Sigmoid colon (tissue), 7 donors: Measurements from ENCODE around the gene PLCH1. TPM values are rescaled to one million over a fixed set of nuclear protein-coding genes. Genes with fewer than 3 reads are reported as not detected.
A peak's percentile ranks its signal among the peaks of the same experiment; 100 is the strongest.

Source experiments
- DNase-seq: peaks from one replicate; pipeline ENCODE4 v3.0.0-alpha.2; 2019
- H3K27ac ChIP-seq, 4 donors: fragments of 200-600 bp; sonication (generic); one replicate each; pipeline ENCODE4 v1.5.1; 2016 to 2019; ENCODE audit warnings: mild to moderate bottlenecking in 1 of 4
- H3K27me3 ChIP-seq, 3 donors: fragments of 200-600 bp; sonication (generic); one replicate each; pipeline ENCODE4 v1.5.1; 2019; ENCODE audit warnings: mild to moderate bottlenecking in 1 of 3
- H3K36me3 ChIP-seq, 4 donors: fragments of 200-600 bp; sonication (generic); one replicate each; pipeline ENCODE4 v1.5.1; 2016 to 2019
- H3K4me1 ChIP-seq, 4 donors: fragments of 200-600 bp; sonication (generic); one replicate each; pipeline ENCODE4 v1.5.1; 2017 to 2019
- H3K4me3 ChIP-seq, 4 donors: fragments of 200-600 bp; sonication (generic); one replicate each; pipeline ENCODE4 v1.5.1; 2017 to 2019; ENCODE audit warnings: mild to moderate bottlenecking in 2 of 4, moderate library complexity in 1 of 4
- H3K9me3 ChIP-seq, 4 donors: fragments of 200-600 bp in 3 of 4; sonication (generic) in 3 of 4; one replicate each; pipeline versions ENCODE4 v1.5.1 to v1.6.1; 2013 to 2019
- CTCF ChIP-seq, 4 experiments: fragments of 450-650 bp in 3 of 4; fragments of 200-600 bp in 1 of 4; IDR thresholded peaks; one replicate each; pipeline ENCODE4 v1.5.1; 2016 to 2019; ENCODE audit warnings: antibody characterized with exemption in 4 of 4, mild to moderate bottlenecking in 3 of 4, moderate library complexity in 2 of 4
- EP300 ChIP-seq, 4 donors: sonication (generic); formaldehyde crosslinking; IDR thresholded peaks; one replicate each; pipeline ENCODE4 v1.6.1; 2017; ENCODE audit warnings: antibody characterized with exemption in 4 of 4
- POLR2A ChIP-seq, 2 donors: fragments of 450-650 bp; IDR thresholded peaks; one replicate each; pipeline ENCODE4 v1.6.1; 2016; ENCODE audit warnings: antibody characterized with exemption in 2 of 2, mild to moderate bottlenecking in 2 of 2, moderate library complexity in 2 of 2
- POLR2AphosphoS5 ChIP-seq, 4 donors: sonication (generic); formaldehyde crosslinking; IDR thresholded peaks; one replicate each; pipeline ENCODE4 v1.6.1; 2017; ENCODE audit warnings: antibody characterized with exemption in 4 of 4
- WGBS, 2 donors: extraction: QIAGEN DNeasy Blood & Tissue Kit; methylation state at CpG; one replicate each; pipeline ENCODE4 v1.1.7; 2013; 5-methylcytosine and 5-hydroxymethylcytosine counted together
- intact Hi-C: fragments of 100-400 bp; cut with DNase I; formaldehyde crosslinking; loops from one replicate; pipeline ENCODE4 v1.15.1; 2023
- polyA plus RNA-seq, 3 donors: library from polyadenylated mRNA; stranded (reverse); fragments of 200-250 nt; gene quantifications; one replicate each; pipeline ENCODE4 v1.2.3, GENCODE V29; 2013
- total RNA-seq, 4 donors: library from RNA; depleted of rRNA; stranded (reverse); fragments of >200 nt; gene quantifications; one replicate each; pipeline ENCODE4 v1.1.0, GENCODE V29; 2016
- donor health status: healthy with polysubstance abuse.
- donor health status: Bipolar disorder and iron deficiency.
- donor health status: healthy.

Gene PLCH1
- total and polyA plus RNA-seq, 7 donors, result 0.36 to 1.9 (median 0.83) TPM

- Histone ChIP-seq H3K4me1 (peaks cover 0 to 24% (median 5%) of the 10 kb centered on the region in 4 donors), H3K4me3 (no peak overlapping the region), H3K27me3 (peaks cover 0 to 14% (median 0%) of the 10 kb centered on the region in 3 donors), H3K27ac (no peak overlapping the region), H3K36me3 (no peaks in the 10 kb centered on the region), H3K9me3 (no peaks in the 10 kb centered on the region)
- WGBS, 2 donors, result 84 to 86% methylated on average over 1 of the region's 1 CpG
- TF ChIP-seq POLR2A (IDR thresholded peaks at IDR 0.05), result no peak
- no peak for TF ChIP-seq EP300 (IDR thresholded peaks at IDR 0.05)
- TF ChIP-seq CTCF (IDR thresholded peaks at IDR 0.05), result no peak
- no peak for TF ChIP-seq POLR2AphosphoS5 (IDR thresholded peaks at IDR 0.05)
- no peak for DNase-seq
- intact Hi-C loops, result no loop called here
These were observed 1.8 kb upstream of the PLCH1 start for GRCh38 chr3:155746703-155747102.

- peaks cover 0 to 24% (median 5%) of the 10 kb centered on the region in 4 donors for H3K4me1 ChIP-seq
- peak overlapping the region in 2 of 4 donors; percentile 60 to 69 for H3K4me3 ChIP-seq
- no peak for TF ChIP-seq CTCF (IDR thresholded peaks at IDR 0.05)
- TF ChIP-seq EP300 (IDR thresholded peaks at IDR 0.05), result no peak
- TF ChIP-seq POLR2A (IDR thresholded peaks at IDR 0.05), result no peak
- no peak for TF ChIP-seq POLR2AphosphoS5 (IDR thresholded peaks at IDR 0.05)
- intact Hi-C loops, result no loop called here
- no peaks in the 10 kb centered on the region for H3K36me3 ChIP-seq
- DNase-seq, result no peak
- H3K27ac ChIP-seq, result no peak overlapping the region
- WGBS, 2 donors, result 13 to 30% methylated on average over 19 of the region's 19 CpGs
- H3K27me3 ChIP-seq, result peaks cover 0 to 14% (median 0%) of the 10 kb centered on the region in 3 donors
- no peaks in the 10 kb centered on the region for H3K9me3 ChIP-seq
These were observed 1.1 kb upstream of the PLCH1 start for GRCh38 chr3:155745795-155746550.

- H3K27me3 ChIP-seq, result peaks cover 0 to 14% (median 0%) of the 10 kb centered on the region in 3 donors
- TF ChIP-seq POLR2AphosphoS5 (IDR thresholded peaks at IDR 0.05), result no peak
- TF ChIP-seq CTCF (IDR thresholded peaks at IDR 0.05), result no peak
- TF ChIP-seq POLR2A (IDR thresholded peaks at IDR 0.05), result no peak
- no peak for TF ChIP-seq EP300 (IDR thresholded peaks at IDR 0.05)
- intact Hi-C loops, result no loop called here
- peak overlapping the region in 2 of 4 donors; percentile 14 to 15 for H3K27ac ChIP-seq
- 0 to 1% methylated on average over 48 of the region's 48 CpGs for WGBS, 2 donors
- peak overlapping the region; percentile 45 to 69 (median 64) for H3K4me3 ChIP-seq
- H3K36me3 ChIP-seq, result no peaks in the 10 kb centered on the region
- H3K9me3 ChIP-seq, result no peaks in the 10 kb centered on the region
- no peak for DNase-seq
- peaks cover 0 to 24% (median 5%) of the 10 kb centered on the region in 4 donors for H3K4me1 ChIP-seq
These were observed 753 bp downstream of the PLCH1 start for GRCh38 chr3:155744010-155744625.

GRCh38 chr3:155743606-155744005 is 1.3 kb downstream of the PLCH1 start:
- Histone ChIP-seq H3K4me3 (peak overlapping the region; percentile 45 to 69 (median 64)), H3K9me3 (no peaks in the 10 kb centered on the region), H3K27ac (peak overlapping the region in 1 of 4 donors; percentile 14), H3K4me1 (peaks cover 0 to 24% (median 5%) of the 10 kb centered on the region in 4 donors), H3K27me3 (peaks cover 0 to 14% (median 0%) of the 10 kb centered on the region in 3 donors), H3K36me3 (no peaks in the 10 kb centered on the region)
- DNase-seq, result no peak
- intact Hi-C loops, result no loop called here
- 4 to 14% methylated on average over 8 of the region's 8 CpGs for WGBS, 2 donors
- TF ChIP-seq EP300 (IDR thresholded peaks at IDR 0.05) (no peak), POLR2A (IDR thresholded peaks at IDR 0.05) (no peak), CTCF (IDR thresholded peaks at IDR 0.05) (no peak), POLR2AphosphoS5 (IDR thresholded peaks at IDR 0.05) (no peak)
